22Rv1 (cell line): Measurements from ENCODE around the gene SLC30A1.

Source experiments
- ZFX ChIP-seq: fragments of 450-650 bp; IDR thresholded peaks from 2 replicates; pipeline ENCODE4 v1.6.1; 2017; ENCODE audit warnings: antibody characterized with exemption, borderline replicate concordance
- TF ChIP-seq, protein P1 (sequence below): fragments of 450-650 bp; IDR thresholded peaks from 2 replicates; pipeline ENCODE4 v1.5.1; 2017; ENCODE audit warnings: mild to moderate bottlenecking

DNA sequence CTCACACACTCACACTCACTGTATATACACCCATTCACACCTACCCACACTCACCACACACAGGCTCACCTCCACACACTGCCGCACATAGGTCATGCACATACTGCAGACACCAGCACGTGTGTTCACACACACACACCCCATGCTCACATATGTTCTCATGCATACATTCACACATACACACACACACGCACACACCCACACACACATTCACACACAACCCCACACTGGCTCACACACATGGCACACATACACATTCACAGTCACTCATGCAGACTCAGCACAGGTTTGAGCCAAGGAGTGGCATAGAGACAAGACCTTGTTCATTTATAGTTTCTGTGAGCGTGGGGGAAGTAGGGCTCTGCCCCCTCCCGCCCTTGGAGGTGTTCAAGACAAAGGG is 41.1 kb upstream of the SLC30A1 start:
- TF ChIP-seq, protein P1, sequence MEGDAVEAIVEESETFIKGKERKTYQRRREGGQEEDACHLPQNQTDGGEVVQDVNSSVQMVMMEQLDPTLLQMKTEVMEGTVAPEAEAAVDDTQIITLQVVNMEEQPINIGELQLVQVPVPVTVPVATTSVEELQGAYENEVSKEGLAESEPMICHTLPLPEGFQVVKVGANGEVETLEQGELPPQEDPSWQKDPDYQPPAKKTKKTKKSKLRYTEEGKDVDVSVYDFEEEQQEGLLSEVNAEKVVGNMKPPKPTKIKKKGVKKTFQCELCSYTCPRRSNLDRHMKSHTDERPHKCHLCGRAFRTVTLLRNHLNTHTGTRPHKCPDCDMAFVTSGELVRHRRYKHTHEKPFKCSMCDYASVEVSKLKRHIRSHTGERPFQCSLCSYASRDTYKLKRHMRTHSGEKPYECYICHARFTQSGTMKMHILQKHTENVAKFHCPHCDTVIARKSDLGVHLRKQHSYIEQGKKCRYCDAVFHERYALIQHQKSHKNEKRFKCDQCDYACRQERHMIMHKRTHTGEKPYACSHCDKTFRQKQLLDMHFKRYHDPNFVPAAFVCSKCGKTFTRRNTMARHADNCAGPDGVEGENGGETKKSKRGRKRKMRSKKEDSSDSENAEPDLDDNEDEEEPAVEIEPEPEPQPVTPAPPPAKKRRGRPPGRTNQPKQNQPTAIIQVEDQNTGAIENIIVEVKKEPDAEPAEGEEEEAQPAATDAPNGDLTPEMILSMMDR = no peak
- TF ChIP-seq ZFX = no peak
